Measurements from ENCODE around the gene GYPB.
"Not testable (repeated sequence)": the region's sequence is repeated elsewhere in the genome, so short reads cannot be mapped to it uniquely, and the experiment has no call there.

Gene GYPB

DNA sequence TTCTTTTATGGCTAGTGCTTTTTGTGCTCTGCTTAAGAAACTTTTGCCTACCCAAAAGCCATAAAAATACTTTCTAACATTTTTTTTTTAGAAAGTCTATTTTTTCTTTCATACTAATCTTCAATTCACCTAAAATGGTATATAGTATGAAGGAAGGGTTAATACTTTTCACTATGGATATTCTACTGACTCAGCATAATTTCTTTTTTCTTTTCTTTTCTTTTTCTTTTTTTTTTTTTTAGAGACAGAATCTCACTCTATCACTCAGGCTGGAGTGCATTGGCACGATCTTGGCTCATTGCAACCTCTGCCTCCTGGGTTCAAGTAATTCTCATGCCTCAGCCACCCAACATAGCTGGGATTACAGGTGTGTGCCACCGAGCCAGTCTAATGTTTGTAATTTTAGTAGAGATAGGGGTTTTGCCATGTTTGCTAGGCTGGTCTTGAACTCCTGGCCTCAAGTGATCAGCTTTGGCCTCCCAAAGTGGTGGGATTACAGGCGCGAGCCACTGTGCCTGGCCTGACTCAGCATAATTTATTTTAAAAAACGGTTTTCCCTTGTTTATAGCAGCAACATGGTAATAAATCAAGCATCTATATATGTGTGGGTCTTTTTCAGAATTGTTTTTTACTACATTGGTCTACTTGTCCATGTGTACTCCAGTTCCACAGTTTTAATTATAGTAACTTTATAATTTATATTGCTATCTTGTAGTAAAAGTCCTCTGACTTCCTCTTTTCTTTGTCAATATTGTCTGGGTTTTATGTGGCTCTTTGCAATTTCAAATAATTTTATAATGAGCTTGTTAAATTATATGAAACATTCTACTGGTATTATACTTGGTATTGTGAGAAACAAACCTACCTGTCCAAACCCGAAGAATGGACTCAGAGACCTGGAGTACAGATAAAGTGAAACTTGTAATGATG lies 30.6 kb upstream of the GYPB start:
- not testable (repeated sequence) for H3K4me3 ChIP-seq (replicated peaks; ENCODE audit: insufficient read depth, low read length); H3K27me3 ChIP-seq (ENCODE audit: insufficient read depth, poor library complexity, severe bottlenecking); H3K27ac ChIP-seq (replicated peaks); DNase-seq (ENCODE audit: low read depth in 1 of 2, low spot score in 1 of 2)
- TF ChIP-seq SPI1 (IDR thresholded peaks at IDR 0.05; ENCODE audit: borderline replicate concordance, low read depth), result peak; percentile 50

DNA sequence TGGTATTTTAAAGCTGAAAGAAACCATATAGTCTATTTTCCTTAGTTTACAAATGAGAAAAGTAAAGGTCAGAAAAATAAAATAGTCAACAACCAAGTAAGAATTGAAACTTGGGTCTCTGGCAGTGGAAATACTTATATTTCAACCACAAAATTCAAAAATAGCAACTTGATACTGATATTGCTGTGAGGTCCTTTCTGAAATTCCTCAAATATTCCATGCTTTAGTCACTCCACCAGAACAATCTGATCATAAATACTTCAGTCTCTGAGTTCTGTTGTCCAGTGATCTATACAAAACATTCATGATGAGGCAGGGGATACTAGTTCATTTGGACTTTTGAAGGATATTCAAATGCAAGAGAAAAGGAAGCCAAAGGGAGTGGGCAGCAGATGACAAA lies 25.8 kb upstream of the GYPB start:
- H3K27me3 ChIP-seq (ENCODE audit: insufficient read depth, poor library complexity, severe bottlenecking); DNase-seq (ENCODE audit: low read depth in 1 of 2, low spot score in 1 of 2); H3K27ac ChIP-seq (replicated peaks); H3K4me3 ChIP-seq (replicated peaks; ENCODE audit: insufficient read depth, low read length): not testable (repeated sequence)

DNA sequence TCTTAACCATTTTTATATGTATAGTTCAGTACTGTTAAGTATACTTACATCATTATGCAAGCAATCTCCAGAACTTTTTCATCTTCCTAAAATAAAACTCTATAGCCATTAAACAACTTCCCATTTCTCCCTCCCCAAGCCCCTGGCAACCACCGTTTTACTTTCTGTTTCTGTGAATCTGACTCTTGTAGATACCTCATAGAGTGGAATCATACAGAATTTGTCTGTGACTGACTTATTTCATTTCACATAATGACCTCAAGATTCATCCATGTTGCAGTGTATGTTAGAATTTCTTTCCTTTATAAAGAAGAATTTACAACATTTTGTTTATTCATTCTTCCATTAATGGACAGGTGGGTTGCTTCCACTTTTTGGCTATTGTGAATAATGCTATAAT lies 13.4 kb upstream of the GYPB start:
- not testable (repeated sequence) for DNase-seq (ENCODE audit: low read depth in 1 of 2, low spot score in 1 of 2); H3K4me3 ChIP-seq (replicated peaks; ENCODE audit: insufficient read depth, low read length); H3K27me3 ChIP-seq (ENCODE audit: insufficient read depth, poor library complexity, severe bottlenecking); H3K27ac ChIP-seq (replicated peaks)

DNA sequence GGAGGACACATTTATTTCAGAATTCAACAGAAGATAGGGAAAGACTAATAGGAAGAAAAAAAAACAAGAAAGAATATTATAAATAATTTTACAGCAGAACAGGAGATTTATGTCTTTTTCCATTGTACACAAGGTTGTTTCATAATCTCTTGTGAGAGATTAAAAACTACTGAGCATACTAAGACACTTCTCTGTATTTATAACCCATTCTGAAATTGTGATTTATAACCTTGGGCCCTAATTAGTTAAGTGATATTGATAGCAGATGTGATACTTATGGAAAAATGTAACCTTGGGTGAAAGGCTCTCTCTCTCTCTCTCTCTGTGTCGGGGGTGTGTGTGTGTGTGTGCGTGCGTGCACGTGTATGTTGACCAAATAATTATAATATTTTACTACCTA lies 12.7 kb upstream of the GYPB start:
- not testable (repeated sequence) for H3K27ac ChIP-seq (replicated peaks); H3K27me3 ChIP-seq (ENCODE audit: insufficient read depth, poor library complexity, severe bottlenecking); H3K4me3 ChIP-seq (replicated peaks; ENCODE audit: insufficient read depth, low read length); DNase-seq (ENCODE audit: low read depth in 1 of 2, low spot score in 1 of 2)

DNA sequence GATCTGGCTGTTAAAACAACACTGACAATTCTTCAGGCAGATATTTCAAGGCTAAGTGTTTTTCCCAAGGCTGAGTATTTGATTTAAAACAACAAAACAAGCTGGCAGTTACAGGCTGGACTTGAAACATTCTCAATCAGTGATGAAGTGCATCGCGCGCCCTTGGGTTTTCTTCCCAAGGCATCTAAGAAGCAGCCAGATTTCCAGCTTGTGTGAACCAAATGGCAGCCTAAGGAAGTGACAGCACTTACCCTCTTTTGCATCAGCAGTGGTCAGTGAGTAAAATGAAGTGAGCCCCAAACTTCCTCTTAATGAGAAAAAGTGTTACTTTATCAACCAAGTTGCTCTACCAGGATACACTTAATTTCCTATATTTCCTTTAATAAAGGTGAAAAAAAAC lies 12.2 kb upstream of the GYPB start:
- not testable (repeated sequence) for H3K27me3 ChIP-seq (ENCODE audit: insufficient read depth, poor library complexity, severe bottlenecking); DNase-seq (ENCODE audit: low read depth in 1 of 2, low spot score in 1 of 2); H3K27ac ChIP-seq (replicated peaks); H3K4me3 ChIP-seq (replicated peaks; ENCODE audit: insufficient read depth, low read length)

DNA sequence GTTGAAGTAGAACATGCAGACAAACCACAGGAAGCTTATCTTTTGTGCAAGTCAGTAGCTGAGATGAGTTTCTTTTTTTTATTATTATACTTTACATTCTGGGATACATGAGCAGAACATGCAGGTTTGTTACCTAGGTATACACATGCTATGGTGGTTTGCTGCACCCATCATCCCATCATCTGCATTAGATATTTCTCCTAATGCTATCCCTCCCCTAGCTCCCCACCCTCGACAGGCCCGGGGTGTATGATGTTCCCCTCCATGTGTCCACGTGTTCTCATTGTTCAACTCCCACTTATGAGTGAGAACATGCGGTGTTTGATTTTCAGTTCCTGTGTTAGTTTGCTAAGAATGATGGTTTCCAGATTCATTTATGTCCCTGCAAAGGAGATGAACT lies 11.5 kb upstream of the GYPB start:
- not testable (repeated sequence) for H3K27me3 ChIP-seq (ENCODE audit: insufficient read depth, poor library complexity, severe bottlenecking); H3K27ac ChIP-seq (replicated peaks); H3K4me3 ChIP-seq (replicated peaks; ENCODE audit: insufficient read depth, low read length); DNase-seq (ENCODE audit: low read depth in 1 of 2, low spot score in 1 of 2)

DNA sequence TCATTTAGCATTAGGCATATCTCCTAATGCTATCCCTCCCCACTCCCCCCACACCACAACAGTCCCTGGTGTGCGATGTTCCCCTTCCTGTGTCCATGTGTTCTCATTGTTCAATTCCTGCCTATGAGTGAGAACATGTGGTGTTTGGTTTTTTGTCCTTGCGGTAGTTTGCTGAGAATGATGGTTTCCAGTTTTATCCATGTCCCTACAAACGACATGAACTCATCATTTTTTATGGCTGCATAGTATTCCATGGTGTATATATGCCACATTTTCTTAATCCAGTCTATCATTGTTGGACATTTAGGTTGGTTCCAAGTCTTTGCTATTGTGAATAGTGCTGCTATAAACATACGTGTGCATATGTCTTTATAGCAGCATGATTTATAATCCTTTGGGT lies 7.5 kb upstream of the GYPB start:
- H3K27me3 ChIP-seq (ENCODE audit: insufficient read depth, poor library complexity, severe bottlenecking); H3K4me3 ChIP-seq (replicated peaks; ENCODE audit: insufficient read depth, low read length); H3K27ac ChIP-seq (replicated peaks); DNase-seq (ENCODE audit: low read depth in 1 of 2, low spot score in 1 of 2): not testable (repeated sequence)

DNA sequence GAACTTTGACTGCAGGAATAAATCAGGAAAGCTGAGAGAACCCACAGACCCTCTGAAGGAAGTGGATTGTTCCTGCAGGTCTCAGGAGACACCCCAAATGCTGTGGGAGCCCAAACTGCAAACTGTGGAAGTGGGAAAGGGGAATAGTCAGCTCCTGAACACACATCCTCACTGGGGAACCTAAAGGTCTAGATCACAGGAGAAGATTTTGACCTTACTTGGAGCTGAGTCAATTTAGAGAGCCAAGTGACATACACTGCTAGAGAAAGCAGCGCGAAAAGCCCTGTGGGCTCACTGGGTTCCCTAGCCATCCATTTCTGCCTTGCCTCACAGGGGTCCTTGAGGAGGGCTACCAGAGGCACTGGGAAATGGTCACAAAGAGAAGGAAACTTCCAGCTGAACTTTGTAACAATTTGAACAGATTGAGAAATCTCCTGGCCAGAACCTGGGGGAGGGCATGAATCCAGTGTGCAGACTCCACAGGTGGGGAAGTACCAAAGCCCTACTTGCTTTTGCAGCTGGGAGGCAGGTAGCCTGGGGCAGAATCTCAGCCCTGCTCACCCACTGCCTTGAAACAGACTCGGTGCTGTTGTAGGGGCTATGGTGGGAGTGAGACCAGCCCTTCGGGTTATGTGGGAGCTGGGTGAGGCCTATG lies 5.3 kb upstream of the GYPB start:
- DNase-seq (ENCODE audit: low read depth in 1 of 2, low spot score in 1 of 2); H3K4me3 ChIP-seq (replicated peaks; ENCODE audit: insufficient read depth, low read length); H3K27me3 ChIP-seq (ENCODE audit: insufficient read depth, poor library complexity, severe bottlenecking); H3K27ac ChIP-seq (replicated peaks): not testable (repeated sequence)

DNA sequence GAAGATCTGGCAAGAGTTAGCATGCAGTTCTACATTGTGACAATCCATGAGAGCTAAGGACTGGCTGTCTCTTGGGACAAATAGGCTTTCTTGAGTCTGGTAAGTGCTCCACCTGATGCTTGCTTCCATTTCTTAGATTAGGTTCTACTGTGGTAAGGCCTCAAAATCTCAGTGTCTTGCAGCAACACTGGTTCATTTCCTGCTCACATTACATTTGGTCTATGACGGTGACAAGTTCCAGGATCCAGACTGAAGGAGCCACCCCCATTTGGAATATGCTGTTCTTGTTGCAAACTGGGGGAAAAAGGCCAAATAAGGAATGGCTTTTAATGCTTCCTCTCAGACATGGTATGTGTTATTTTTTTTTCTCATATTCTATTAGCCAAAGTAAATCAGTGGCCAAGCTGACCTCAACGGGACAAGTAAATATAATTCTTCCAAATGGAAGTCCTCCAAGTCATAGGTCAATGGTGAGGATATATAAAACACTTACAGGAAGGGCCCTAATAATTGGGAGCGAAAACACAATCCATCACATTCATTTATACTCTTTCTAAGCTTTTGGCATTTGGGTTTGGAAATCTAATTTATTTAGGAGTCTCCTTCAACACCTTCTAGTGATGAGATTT lies 3.7 kb upstream of the GYPB start:
- not testable (repeated sequence) for DNase-seq (ENCODE audit: low read depth in 1 of 2, low spot score in 1 of 2); H3K27ac ChIP-seq (replicated peaks); H3K27me3 ChIP-seq (ENCODE audit: insufficient read depth, poor library complexity, severe bottlenecking); H3K4me3 ChIP-seq (replicated peaks; ENCODE audit: insufficient read depth, low read length)

DNA sequence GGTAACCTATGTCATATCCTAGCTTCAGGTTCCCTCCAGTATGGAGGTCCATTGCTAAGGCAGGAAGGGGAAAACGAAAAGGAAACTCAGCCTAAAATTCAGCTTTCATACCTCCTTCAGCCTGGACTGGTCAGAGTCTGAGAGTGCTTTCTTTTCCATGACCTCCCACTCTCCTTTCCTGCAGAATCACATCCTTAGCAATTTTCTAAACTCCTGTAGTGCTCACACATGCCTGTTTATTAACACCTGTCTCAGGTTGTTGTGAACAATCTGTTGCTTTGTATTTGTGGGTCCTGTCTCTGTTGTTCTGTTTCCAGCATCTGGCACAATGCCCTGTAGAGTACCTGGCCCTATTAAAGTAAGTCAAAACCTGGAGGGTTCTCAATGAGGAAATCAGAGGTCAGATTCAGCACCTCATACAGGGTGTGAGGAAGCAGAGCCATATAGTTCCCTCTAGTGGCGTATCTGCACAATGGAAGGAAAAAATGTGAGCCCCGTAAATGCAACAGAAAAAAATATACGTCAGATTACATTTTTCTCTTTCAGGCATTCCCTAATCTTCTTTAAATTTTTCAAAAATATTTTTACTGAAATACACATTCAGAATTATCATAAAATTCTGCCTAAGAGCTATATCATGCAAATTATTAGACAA lies 2.3 kb upstream of the GYPB start:
- not testable (repeated sequence) for H3K27ac ChIP-seq (replicated peaks); DNase-seq (ENCODE audit: low read depth in 1 of 2, low spot score in 1 of 2); H3K27me3 ChIP-seq (ENCODE audit: insufficient read depth, poor library complexity, severe bottlenecking); H3K4me3 ChIP-seq (replicated peaks; ENCODE audit: insufficient read depth, low read length)
- TF ChIP-seq, protein P1, sequence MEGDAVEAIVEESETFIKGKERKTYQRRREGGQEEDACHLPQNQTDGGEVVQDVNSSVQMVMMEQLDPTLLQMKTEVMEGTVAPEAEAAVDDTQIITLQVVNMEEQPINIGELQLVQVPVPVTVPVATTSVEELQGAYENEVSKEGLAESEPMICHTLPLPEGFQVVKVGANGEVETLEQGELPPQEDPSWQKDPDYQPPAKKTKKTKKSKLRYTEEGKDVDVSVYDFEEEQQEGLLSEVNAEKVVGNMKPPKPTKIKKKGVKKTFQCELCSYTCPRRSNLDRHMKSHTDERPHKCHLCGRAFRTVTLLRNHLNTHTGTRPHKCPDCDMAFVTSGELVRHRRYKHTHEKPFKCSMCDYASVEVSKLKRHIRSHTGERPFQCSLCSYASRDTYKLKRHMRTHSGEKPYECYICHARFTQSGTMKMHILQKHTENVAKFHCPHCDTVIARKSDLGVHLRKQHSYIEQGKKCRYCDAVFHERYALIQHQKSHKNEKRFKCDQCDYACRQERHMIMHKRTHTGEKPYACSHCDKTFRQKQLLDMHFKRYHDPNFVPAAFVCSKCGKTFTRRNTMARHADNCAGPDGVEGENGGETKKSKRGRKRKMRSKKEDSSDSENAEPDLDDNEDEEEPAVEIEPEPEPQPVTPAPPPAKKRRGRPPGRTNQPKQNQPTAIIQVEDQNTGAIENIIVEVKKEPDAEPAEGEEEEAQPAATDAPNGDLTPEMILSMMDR (IDR thresholded peaks at IDR 0.05; ENCODE audit: insufficient read depth, low read length), result peak; percentile 23

DNA sequence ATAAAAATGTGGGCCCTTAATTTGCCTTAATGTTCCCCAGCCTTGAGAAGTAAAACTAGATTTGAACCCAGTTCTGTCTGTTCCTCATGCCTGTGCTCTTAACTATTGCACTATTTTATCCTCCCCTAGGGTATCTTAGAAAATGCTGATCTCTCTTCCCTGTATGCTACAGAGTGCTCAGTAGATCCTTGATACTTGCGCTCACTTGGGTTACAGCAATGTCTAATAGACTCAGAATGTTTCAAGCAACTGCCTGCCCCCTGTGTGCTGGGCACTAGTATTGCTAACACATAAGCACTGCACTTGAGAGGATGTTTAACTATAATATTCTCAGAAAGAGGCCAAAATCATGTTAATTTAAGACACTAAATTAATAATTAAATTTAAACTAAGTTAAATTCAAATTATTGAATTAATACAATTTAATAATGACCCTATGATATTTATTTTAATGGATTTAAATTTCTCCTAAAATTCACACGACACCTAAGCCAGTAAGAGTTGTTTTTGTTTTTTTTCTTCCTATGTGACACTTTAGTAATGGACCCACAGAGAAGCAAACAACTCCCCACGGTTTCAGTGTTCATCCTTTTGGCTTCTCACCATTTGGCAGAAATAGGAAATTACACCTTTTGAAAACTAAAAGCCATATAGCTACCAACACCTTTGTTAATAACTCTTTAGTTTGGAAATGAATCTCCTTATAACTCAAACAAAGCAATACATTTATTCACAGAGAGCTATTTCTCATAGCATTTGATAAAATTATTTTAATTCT lies 768 bp downstream of the GYPB start:
- H3K27me3 ChIP-seq (ENCODE audit: insufficient read depth, poor library complexity, severe bottlenecking); DNase-seq (ENCODE audit: low read depth in 1 of 2, low spot score in 1 of 2); H3K4me3 ChIP-seq (replicated peaks; ENCODE audit: insufficient read depth, low read length); H3K27ac ChIP-seq (replicated peaks): not testable (repeated sequence)

DNA sequence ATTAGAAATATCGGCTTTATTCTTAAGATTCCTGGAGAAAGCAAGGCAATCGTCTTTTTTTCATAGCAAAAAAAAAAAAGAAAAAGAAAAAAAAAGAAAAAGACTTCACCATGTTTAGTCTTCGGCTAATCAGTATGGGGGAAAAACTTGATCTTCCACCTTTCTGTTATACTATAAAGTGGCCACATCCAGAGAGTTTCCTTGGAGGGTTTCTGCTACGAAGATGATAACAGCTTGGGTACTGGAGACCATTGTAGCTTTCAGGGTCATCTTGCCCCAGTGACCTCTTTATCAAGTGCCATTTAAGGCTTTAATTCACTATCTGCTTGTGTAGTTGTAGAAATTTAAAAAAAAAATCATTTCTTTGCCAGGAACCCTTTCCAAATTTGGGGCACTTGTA lies 1.9 kb downstream of the GYPB start:
- not testable (repeated sequence) for H3K27me3 ChIP-seq (ENCODE audit: insufficient read depth, poor library complexity, severe bottlenecking); H3K27ac ChIP-seq (replicated peaks); DNase-seq (ENCODE audit: low read depth in 1 of 2, low spot score in 1 of 2); H3K4me3 ChIP-seq (replicated peaks; ENCODE audit: insufficient read depth, low read length)

Data from HL-60 (cell line).